Type B pancreatic cell (in vitro differentiated cells): ENCODE data around the gene ARID3B. TPM values are rescaled to one million over a fixed set of nuclear protein-coding genes. Genes with fewer than 3 reads are reported as not detected.

ENCODE experiments used
- DNase-seq: peaks from one replicate; pipeline ENCODE4 v3.0.0; 2021; ENCODE audit warnings: mixed read lengths; ENCODE audit not compliant: unreplicated experiment; ENCODE audit errors: extremely low spot score
- H3K27ac Mint-ChIP-seq: 2 replicates; pipeline ENCODE4 v1.8.0; 2021; ENCODE audit warnings: mild to moderate bottlenecking, mixed read lengths
- H3K27me3 Mint-ChIP-seq: 2 replicates; pipeline ENCODE4 v1.8.0; 2021; ENCODE audit warnings: mixed read lengths
- H3K36me3 Mint-ChIP-seq: 2 replicates; pipeline ENCODE4 v1.8.0; 2021; ENCODE audit warnings: mixed read lengths
- H3K4me1 Mint-ChIP-seq: one replicate; pipeline ENCODE4 v1.8.0; 2021; ENCODE audit warnings: mixed read lengths; ENCODE audit not compliant: unreplicated experiment
- H3K4me3 Mint-ChIP-seq: 2 replicates; pipeline ENCODE4 v1.8.0; 2021; ENCODE audit warnings: mild to moderate bottlenecking, mixed read lengths
- H3K9me3 Mint-ChIP-seq: 2 replicates; pipeline ENCODE4 v1.8.0; 2021; ENCODE audit warnings: mixed read lengths
- CTCF ChIP-seq: fragments of 200-600 bp; sonication (generic); conservative IDR thresholded peaks from 2 replicates; pipeline ENCODE4 v1.5.0; 2021; ENCODE audit warnings: antibody characterized with exemption, mild to moderate bottlenecking
- total RNA-seq: library from RNA; stranded (reverse); gene quantifications from 2 replicates; pipeline ENCODE4 v1.2.1, GENCODE V29; 2021; ENCODE audit warnings: low replicate concordance

The ARID3B gene
- total RNA-seq, 1 donor from 2014 or later: 25.8 TPM

- H3K4me3 Mint-ChIP-seq: no peak overlapping the region
- H3K27me3 Mint-ChIP-seq: no peaks in the 10 kb centered on the region
- no peak for TF ChIP-seq CTCF
- H3K36me3 Mint-ChIP-seq: peaks cover 16% of the 10 kb centered on the region
- H3K9me3 Mint-ChIP-seq: no peaks in the 10 kb centered on the region
- H3K4me1 Mint-ChIP-seq: peaks cover 30% of the 10 kb centered on the region
- no peak overlapping the region for H3K27ac Mint-ChIP-seq
- DNase-seq: no peak
Observed at GRCh38 chr15:74563442-74563841, 22.4 kb downstream of the ARID3B start.

GRCh38 chr15:74564182-74564581 lies 23.2 kb downstream of the ARID3B start:
- H3K4me3 Mint-ChIP-seq: no peak overlapping the region
- no peak for DNase-seq
- TF ChIP-seq CTCF: no peak
- peaks cover 30% of the 10 kb centered on the region for H3K4me1 Mint-ChIP-seq
- H3K36me3 Mint-ChIP-seq: peaks cover 14% of the 10 kb centered on the region
- H3K9me3 Mint-ChIP-seq: no peaks in the 10 kb centered on the region
- H3K27ac Mint-ChIP-seq: no peak overlapping the region
- no peaks in the 10 kb centered on the region for H3K27me3 Mint-ChIP-seq

- Mint-ChIP-seq H3K9me3 (no peaks in the 10 kb centered on the region), H3K36me3 (peaks cover 10% of the 10 kb centered on the region), H3K4me1 (peaks cover 33% of the 10 kb centered on the region), H3K27ac (no peak overlapping the region), H3K27me3 (no peaks in the 10 kb centered on the region), H3K4me3 (no peak overlapping the region)
- TF ChIP-seq CTCF: no peak
- DNase-seq: no peak
Observed at GRCh38 chr15:74565381-74566085, 24.5 kb downstream of the ARID3B start.

- H3K36me3 Mint-ChIP-seq: peaks cover 7% of the 10 kb centered on the region
- no peaks in the 10 kb centered on the region for H3K9me3 Mint-ChIP-seq
- H3K4me3 Mint-ChIP-seq: no peak overlapping the region
- TF ChIP-seq CTCF: no peak
- H3K27me3 Mint-ChIP-seq: no peaks in the 10 kb centered on the region
- peaks cover 39% of the 10 kb centered on the region for H3K4me1 Mint-ChIP-seq
- H3K27ac Mint-ChIP-seq: no peak overlapping the region
- DNase-seq: no peak
Observed at GRCh38 chr15:74568594-74568993, 27.6 kb downstream of the ARID3B start.

- Mint-ChIP-seq H3K4me1 (peaks cover 32% of the 10 kb centered on the region), H3K9me3 (no peaks in the 10 kb centered on the region), H3K4me3 (no peak overlapping the region), H3K36me3 (peaks cover 12% of the 10 kb centered on the region), H3K27ac (no peak overlapping the region), H3K27me3 (no peaks in the 10 kb centered on the region)
- TF ChIP-seq CTCF: no peak
- DNase-seq: no peak
Observed at GRCh38 chr15:74569731-74570070, 28.7 kb downstream of the ARID3B start.
